Activated B cell treated with CpG ODN at 0.5 μM for 24 hours (primary cell): ENCODE results near the gene RAB21. TPM values are rescaled to one million over a fixed set of nuclear protein-coding genes. Genes with fewer than 3 reads are reported as not detected.
A peak's percentile ranks its signal among the peaks of the same experiment; 100 is the strongest.

Experiments
- ATAC-seq: fragments of 200-7000 bp; cut with Tn5 transposase; one replicate; pipeline ENCODE4 v1.10.0; 2021; ENCODE audit warnings: low read depth, mild to moderate bottlenecking, moderate library complexity
- CTCF ChIA-PET: fragments of 350-600 bp; sonication (Branson Sonifier 250); formaldehyde crosslinking; loops from one replicate; lab custom pipeline; 2021; ENCODE audit warnings: antibody characterized with exemption; lab: Charles Lee
- POLR2A ChIA-PET: fragments of 350-600 bp; sonication (Branson Sonifier 250); formaldehyde crosslinking; loops from one replicate; lab custom pipeline; 2021; ENCODE audit warnings: antibody characterized with exemption; lab: Charles Lee
- DNase-seq: peaks from one replicate; pipeline ENCODE4 v3.0.0; 2022
- H3K27ac Mint-ChIP-seq: one replicate; pipeline ENCODE4 v1.8.0; 2020; ENCODE audit warnings: mixed read lengths
- H3K27me3 Mint-ChIP-seq: one replicate; pipeline ENCODE4 v1.8.0; 2021; ENCODE audit warnings: mixed read lengths
- H3K36me3 Mint-ChIP-seq: one replicate; pipeline ENCODE4 v1.8.0; 2021; ENCODE audit warnings: low read depth, mixed read lengths
- H3K4me1 Mint-ChIP-seq: one replicate; pipeline ENCODE4 v1.8.0; 2021; ENCODE audit warnings: mixed read lengths
- H3K4me3 Mint-ChIP-seq: one replicate; pipeline ENCODE4 v1.8.0; 2020; ENCODE audit warnings: mild to moderate bottlenecking, mixed read lengths
- H3K9me3 Mint-ChIP-seq: one replicate; pipeline ENCODE4 v1.8.0; 2020; ENCODE audit warnings: mixed read lengths
- intact Hi-C: fragments of 100-400 bp; cut with micrococcal nuclease; formaldehyde crosslinking; loops from one replicate; pipeline ENCODE4 v1.15.1; 2024
- total RNA-seq: library from RNA; stranded (reverse); gene quantifications from 2 replicates; pipeline ENCODE4 v1.2.3, GENCODE V29; 2022
- TF ChIP-seq, protein P1 (sequence below): fragments of 200-600 bp; IDR thresholded peaks from one replicate; pipeline ENCODE4 v1.8.0; 2022; ENCODE audit warnings: antibody characterized with exemption, mild to moderate bottlenecking

Gene RAB21
- total RNA-seq, 1 donor from 2014 or later: 112 TPM

- ChIA-PET POLR2A (interaction anchor here (1.9 kb wide), 1 partner anchor 8 kb away, joined by 9 read pairs; no protein-coding TSS in a partner anchor), CTCF (interaction anchor here (2.1 kb wide), 1 partner anchor 14 kb away, joined by 8 read pairs; no protein-coding TSS in a partner anchor)
- H3K9me3 Mint-ChIP-seq: peaks cover 5% of the 10 kb centered on the region
- TF ChIP-seq, protein P1, sequence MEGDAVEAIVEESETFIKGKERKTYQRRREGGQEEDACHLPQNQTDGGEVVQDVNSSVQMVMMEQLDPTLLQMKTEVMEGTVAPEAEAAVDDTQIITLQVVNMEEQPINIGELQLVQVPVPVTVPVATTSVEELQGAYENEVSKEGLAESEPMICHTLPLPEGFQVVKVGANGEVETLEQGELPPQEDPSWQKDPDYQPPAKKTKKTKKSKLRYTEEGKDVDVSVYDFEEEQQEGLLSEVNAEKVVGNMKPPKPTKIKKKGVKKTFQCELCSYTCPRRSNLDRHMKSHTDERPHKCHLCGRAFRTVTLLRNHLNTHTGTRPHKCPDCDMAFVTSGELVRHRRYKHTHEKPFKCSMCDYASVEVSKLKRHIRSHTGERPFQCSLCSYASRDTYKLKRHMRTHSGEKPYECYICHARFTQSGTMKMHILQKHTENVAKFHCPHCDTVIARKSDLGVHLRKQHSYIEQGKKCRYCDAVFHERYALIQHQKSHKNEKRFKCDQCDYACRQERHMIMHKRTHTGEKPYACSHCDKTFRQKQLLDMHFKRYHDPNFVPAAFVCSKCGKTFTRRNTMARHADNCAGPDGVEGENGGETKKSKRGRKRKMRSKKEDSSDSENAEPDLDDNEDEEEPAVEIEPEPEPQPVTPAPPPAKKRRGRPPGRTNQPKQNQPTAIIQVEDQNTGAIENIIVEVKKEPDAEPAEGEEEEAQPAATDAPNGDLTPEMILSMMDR: no peak
- intact Hi-C loops: no loop called here
- no peak for ATAC-seq
- no peak for DNase-seq
- H3K4me1 Mint-ChIP-seq: peaks cover 60% of the 10 kb centered on the region
- no peak overlapping the region for H3K4me3 Mint-ChIP-seq
- peaks cover 50% of the 10 kb centered on the region for H3K36me3 Mint-ChIP-seq
- no peaks in the 10 kb centered on the region for H3K27me3 Mint-ChIP-seq
- H3K27ac Mint-ChIP-seq: no peak overlapping the region
Measured at GRCh38 chr12:71766202-71766601, 11.5 kb downstream of the RAB21 start.

- no peak overlapping the region for H3K27ac Mint-ChIP-seq
- peak overlapping the region; percentile 24 for H3K4me3 Mint-ChIP-seq
- H3K9me3 Mint-ChIP-seq: peaks cover 5% of the 10 kb centered on the region
- peaks cover 60% of the 10 kb centered on the region for H3K4me1 Mint-ChIP-seq
- ATAC-seq (no peak), DNase-seq (no peak)
- TF ChIP-seq, protein P1: no peak
- no peaks in the 10 kb centered on the region for H3K27me3 Mint-ChIP-seq
- intact Hi-C loops: no loop called here
- POLR2A ChIA-PET: interaction anchor here (1.2 to 1.9 kb wide), 2 partner anchors 9 to 13 kb away, joined by 4 to 9 read pairs; partner anchors contain the start of gene RAB21
- CTCF ChIA-PET: interaction anchor here (2.1 kb wide), 1 partner anchor 13 kb away, joined by 8 read pairs; no protein-coding TSS in a partner anchor
- peaks cover 59% of the 10 kb centered on the region for H3K36me3 Mint-ChIP-seq
Measured at GRCh38 chr12:71767183-71767582, 12.5 kb downstream of the RAB21 start.

DNA sequence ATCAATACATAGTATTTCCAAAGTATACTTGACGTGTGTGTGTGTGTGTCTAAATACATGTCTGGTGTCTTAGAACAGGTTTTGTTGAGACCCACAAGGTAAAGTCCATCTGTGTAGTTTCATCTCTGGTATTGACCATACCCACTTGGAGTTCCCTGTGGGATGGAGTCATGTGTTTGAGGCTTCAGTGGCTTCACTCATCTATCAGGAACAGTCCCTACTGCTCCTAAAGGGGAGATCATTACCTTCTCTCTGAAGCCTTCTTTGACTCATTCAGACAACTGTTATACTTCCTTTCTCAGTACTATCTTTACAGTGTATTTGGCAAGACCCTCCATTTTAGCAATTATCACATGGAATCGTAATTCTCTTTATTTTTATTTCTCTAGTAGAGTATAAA, 14.2 kb downstream of the RAB21 start:
- peaks cover 54% of the 10 kb centered on the region for H3K4me1 Mint-ChIP-seq

GRCh38 chr12:71771069-71771468, 16.4 kb downstream of the RAB21 start:
- DNase-seq (no peak), ATAC-seq (no peak)
- Mint-ChIP-seq H3K4me1 (peaks cover 34% of the 10 kb centered on the region), H3K9me3 (no peaks in the 10 kb centered on the region), H3K36me3 (peaks cover 68% of the 10 kb centered on the region), H3K27ac (no peak overlapping the region), H3K4me3 (no peak overlapping the region), H3K27me3 (no peaks in the 10 kb centered on the region)
- ChIA-PET POLR2A (interaction anchor here (1.4 kb wide), 1 partner anchor 15 kb away, joined by 5 read pairs; no protein-coding TSS in a partner anchor), CTCF (interaction anchor here (1.6 kb wide), 1 partner anchor 9 kb away, joined by 7 read pairs; no protein-coding TSS in a partner anchor)
- TF ChIP-seq, protein P1: no peak
- intact Hi-C loops: no loop called here

More for the DNA sequence above, 14.2 kb downstream of the RAB21 start:
- no peak overlapping the region for H3K4me3 Mint-ChIP-seq
- no peak for DNase-seq
- peaks cover 64% of the 10 kb centered on the region for H3K36me3 Mint-ChIP-seq
- peaks cover 5% of the 10 kb centered on the region for H3K9me3 Mint-ChIP-seq
- TF ChIP-seq, protein P1: no peak
- ChIA-PET CTCF (no interaction called here), POLR2A (no interaction called here)
- no peak for ATAC-seq
- intact Hi-C loops: no loop called here
- H3K27ac Mint-ChIP-seq: no peak overlapping the region
- no peaks in the 10 kb centered on the region for H3K27me3 Mint-ChIP-seq

DNA sequence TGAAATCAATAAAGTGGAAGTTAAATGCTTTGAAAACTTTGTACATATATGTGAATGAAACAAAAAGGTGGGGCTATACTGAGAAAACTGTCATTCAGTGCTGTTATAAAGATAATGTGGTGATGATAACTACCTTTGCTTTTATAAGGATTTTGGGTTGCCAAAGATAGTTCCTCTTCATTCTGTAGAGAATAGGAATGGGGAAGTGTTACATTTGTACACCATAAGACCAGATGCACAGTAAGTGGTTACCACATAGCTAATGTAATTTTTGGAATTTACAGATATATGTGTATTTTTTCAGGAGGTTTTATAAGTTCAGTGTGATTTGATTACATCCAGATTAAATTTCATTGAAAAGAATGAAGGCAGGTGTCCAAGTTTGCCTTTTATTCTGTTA, 18.1 kb downstream of the RAB21 start:
- no peaks in the 10 kb centered on the region for H3K9me3 Mint-ChIP-seq
- no peak overlapping the region for H3K27ac Mint-ChIP-seq
- intact Hi-C loops: no loop called here
- H3K4me3 Mint-ChIP-seq: no peak overlapping the region
- peaks cover 21% of the 10 kb centered on the region for H3K4me1 Mint-ChIP-seq
- TF ChIP-seq, protein P1: no peak
- no peaks in the 10 kb centered on the region for H3K27me3 Mint-ChIP-seq
- POLR2A ChIA-PET: interaction anchor here (1.5 kb wide), 1 partner anchor 26 kb away, joined by 4 read pairs; no protein-coding TSS in a partner anchor
- ATAC-seq (no peak), DNase-seq (no peak)
- CTCF ChIA-PET: interaction anchor here (0.6 to 0.8 kb wide), 2 partner anchors 15 to 26 kb away, joined by 3 to 4 read pairs; no protein-coding TSS in a partner anchor
- H3K36me3 Mint-ChIP-seq: peaks cover 73% of the 10 kb centered on the region
